IMR-90 (cell line): ENCODE results near the gene CCNK. TPM values are rescaled to one million over a fixed set of nuclear protein-coding genes. Genes with fewer than 3 reads are reported as not detected.

Experiments used
- ATAC-seq: fragments of 200-7000 bp; cut with Tn5 transposase; 2 replicates; pipeline ENCODE4 v1.9.1; 2020; ENCODE audit warnings: low read depth, mild to moderate bottlenecking, moderate library complexity
- BruUV-seq: library from RNA; stranded (reverse); fragments of 400-500 nt; replicated peaks from 2 replicates; lab custom pipeline; 2021; lab: Mats Ljungman, UMichigan
- CTCF ChIA-PET: fragments of 300-600 bp; formaldehyde crosslinking; extraction: SDS; loops from one replicate; lab custom pipeline; 2021; ENCODE audit warnings: antibody characterized with exemption; lab: Yijun Ruan, JAX
- POLR2A ChIA-PET: fragments of 300-600 bp; sonication (Branson Sonifier 250); formaldehyde crosslinking; loops from one replicate; lab custom pipeline; 2022; ENCODE audit warnings: antibody characterized with exemption; ENCODE audit not compliant: unreplicated experiment; lab: Charles Lee
- DNase-seq: peaks from one replicate; pipeline ENCODE4 v3.0.0; 2013
- H2AFZ ChIP-seq: replicated peaks from 2 replicates; pipeline ENCODE3; 2013; ENCODE audit warnings: low read length, mild to moderate bottlenecking; ENCODE audit not compliant: poor library complexity
- H2AK5ac ChIP-seq: 2 replicates; pipeline ENCODE4 v1.6.1; 2013; ENCODE audit warnings: low read depth, low read length, inconsistent platforms
- H2AK9ac ChIP-seq: replicated peaks from 2 replicates; pipeline ENCODE3; 2013; ENCODE audit warnings: mild to moderate bottlenecking, low read depth, low read length, moderate library complexity; ENCODE audit not compliant: poor library complexity
- H2BK120ac ChIP-seq: 2 replicates; pipeline ENCODE4 v1.6.1; 2013; ENCODE audit warnings: low read depth, low read length, inconsistent platforms
- H2BK15ac ChIP-seq: 3 replicates; pipeline ENCODE4 v1.6.1; 2013; ENCODE audit warnings: low read depth, low read length, inconsistent platforms
- H2BK20ac ChIP-seq: 2 replicates; pipeline ENCODE4 v1.6.1; 2013; ENCODE audit warnings: low read depth, mild to moderate bottlenecking, inconsistent platforms, low read length, moderate library complexity
- H2BK5ac ChIP-seq: 2 replicates; pipeline ENCODE4 v1.6.1; 2013; ENCODE audit warnings: mild to moderate bottlenecking, low read depth, low read length, inconsistent platforms; ENCODE audit not compliant: poor library complexity, severe bottlenecking
- H3K14ac ChIP-seq: replicated peaks from 2 replicates; pipeline ENCODE4 v1.6.1; 2013; ENCODE audit warnings: low read depth, low read length, inconsistent platforms
- H3K18ac ChIP-seq: 2 replicates; pipeline ENCODE4 v1.6.1; 2013; ENCODE audit warnings: low read depth, low read length, control low read depth
- H3K23ac ChIP-seq: 2 replicates; pipeline ENCODE4 v1.6.1; 2013; ENCODE audit warnings: low read depth, low read length, inconsistent platforms
- H3K27ac ChIP-seq: 2 replicates; pipeline ENCODE4 v1.5.1; 2013; ENCODE audit warnings: mild to moderate bottlenecking, control low read depth, low read length; ENCODE audit not compliant: insufficient read depth
- H3K27me3 ChIP-seq: 2 replicates; pipeline ENCODE4 v1.6.1; 2013; ENCODE audit warnings: low read length; ENCODE audit not compliant: control insufficient read depth, insufficient read depth
- H3K36me3 ChIP-seq: 2 replicates; pipeline ENCODE4 v1.6.1; 2013; ENCODE audit warnings: low read length, mixed read lengths; ENCODE audit not compliant: control insufficient read depth, insufficient read depth
- H3K4ac ChIP-seq: 2 replicates; pipeline ENCODE4 v1.6.1; 2013; ENCODE audit warnings: low read depth, low read length, inconsistent platforms
- H3K4me1 ChIP-seq: 2 replicates; pipeline ENCODE4 v1.6.1; 2013; ENCODE audit warnings: low read length, mixed read lengths; ENCODE audit not compliant: control insufficient read depth, insufficient read depth
- H3K4me2 ChIP-seq: 2 replicates; pipeline ENCODE4 v1.6.1; 2013; ENCODE audit warnings: low read depth, mild to moderate bottlenecking, control low read depth, low read length, moderate library complexity
- H3K4me3 ChIP-seq: 2 replicates; pipeline ENCODE4 v1.5.1; 2013; ENCODE audit warnings: low read depth, mild to moderate bottlenecking, control low read depth, low read length, moderate library complexity; ENCODE audit not compliant: insufficient read depth
- H3K56ac ChIP-seq: 2 replicates; pipeline ENCODE4 v1.6.1; 2013; ENCODE audit warnings: low read length, inconsistent platforms; ENCODE audit not compliant: insufficient read depth; ENCODE audit errors: extremely low read depth
- H3K79me1 ChIP-seq, 2 experiments: 2 replicates each; pipeline ENCODE4 v1.6.1; 2013; ENCODE audit warnings: low read length in 2 of 2, inconsistent platforms in 1 of 2, low read depth in 1 of 2
- H3K9ac ChIP-seq: 2 replicates; pipeline ENCODE4 v1.6.1; 2013; ENCODE audit warnings: low read depth, low read length, control low read depth
- H3K9me1 ChIP-seq: 2 replicates; pipeline ENCODE4 v1.6.1; 2013; ENCODE audit warnings: low read length, inconsistent platforms; ENCODE audit not compliant: insufficient read depth
- H3K9me3 ChIP-seq: 2 replicates; pipeline ENCODE4 v1.6.1; 2013; ENCODE audit warnings: low read length; ENCODE audit not compliant: control insufficient read depth, insufficient read depth
- H4K20me1 ChIP-seq: 2 replicates; pipeline ENCODE4 v1.6.1; 2013; ENCODE audit warnings: low read length, inconsistent platforms; ENCODE audit not compliant: insufficient read depth
- H4K5ac ChIP-seq: 2 replicates; pipeline ENCODE4 v1.6.1; 2013; ENCODE audit warnings: mild to moderate bottlenecking, low read depth, low read length, control low read depth
- H4K8ac ChIP-seq, 2 experiments: 2 replicates each; pipeline ENCODE4 v1.6.1; 2013; ENCODE audit warnings: low read depth in 2 of 2, low read length in 2 of 2, control low read depth in 1 of 2, inconsistent platforms in 1 of 2
- H4K91ac ChIP-seq: 2 replicates; pipeline ENCODE4 v1.6.1; 2013; ENCODE audit warnings: low read depth, low read length, inconsistent platforms; ENCODE audit not compliant: insufficient read depth
- BHLHE40 ChIP-seq: fragments of 150-350 bp; IDR thresholded peaks from 2 replicates; pipeline ENCODE4 v1.6.1; 2016; ENCODE audit warnings: mild to moderate bottlenecking, low read depth, low read length
- FOS ChIP-seq: fragments of 150-350 bp; IDR thresholded peaks from 2 replicates; pipeline ENCODE4 v1.6.1; 2016; ENCODE audit warnings: low read depth, low read length
- MAZ ChIP-seq: IDR thresholded peaks from 2 replicates; pipeline ENCODE4 v1.6.1; 2012; ENCODE audit warnings: low read depth, mild to moderate bottlenecking, low read length, improper control_type of control experiment, moderate library complexity, borderline replicate concordance
- MXI1 ChIP-seq: IDR thresholded peaks from 2 replicates; pipeline ENCODE4 v1.6.1; 2012; ENCODE audit warnings: low read depth, mild to moderate bottlenecking, low read length, moderate library complexity, borderline replicate concordance
- NFE2L2 ChIP-seq: fragments of 150-350 bp; IDR thresholded peaks from 2 replicates; pipeline ENCODE4 v1.6.1; 2016; ENCODE audit warnings: low read depth, mild to moderate bottlenecking, low read length
- POLR2A ChIP-seq: IDR thresholded peaks from 2 replicates; pipeline ENCODE4 v1.6.1; 2012; ENCODE audit warnings: mild to moderate bottlenecking, low read depth, low read length
- RAD21 ChIP-seq: IDR thresholded peaks from 2 replicates; pipeline ENCODE4 v1.6.1; 2012; ENCODE audit warnings: low read length, improper control_type of control experiment
- RCOR1 ChIP-seq: IDR thresholded peaks from 2 replicates; pipeline ENCODE4 v1.6.1; 2012; ENCODE audit warnings: mild to moderate bottlenecking, low read length, improper control_type of control experiment; ENCODE audit not compliant: insufficient replicate concordance
- RFX5 ChIP-seq: IDR thresholded peaks from 2 replicates; pipeline ENCODE4 v1.8.0; 2012; ENCODE audit warnings: low read depth, mild to moderate bottlenecking, low read length, moderate library complexity
- SMC3 ChIP-seq: fragments of 150-350 bp; IDR thresholded peaks from 2 replicates; pipeline ENCODE4 v1.6.1; 2016; ENCODE audit warnings: low read depth, mild to moderate bottlenecking, antibody characterized with exemption, low read length, moderate library complexity
- WGBS, 2 experiments: methylation state at CpG; one replicate each; pipeline versions ENCODE4 v1.1.5 to v1.1.7; 2013; ENCODE audit warnings: missing lambda C conversion rate in 2 of 2; ENCODE audit not compliant: insufficient read length in 1 of 2; ENCODE audit errors: extremely low coverage in 2 of 2; 5-methylcytosine and 5-hydroxymethylcytosine counted together
- dilution Hi-C: fragments of 300-500 bp; cut with HindIII; formaldehyde crosslinking; loops from one replicate; pipeline ENCODE4 v1.14.3; 2018; ENCODE audit warnings: low sequenced_read_pairs; ENCODE audit not compliant: unreplicated experiment
- in situ Hi-C: fragments of 300-500 bp; cut with MboI; formaldehyde crosslinking; loops from 3 replicates; pipeline ENCODE4 v1.14.3; 2019; ENCODE audit warnings: low sequenced_read_pairs, inconsistent platforms, mixed read lengths
- intact Hi-C: fragments of 100-400 bp; cut with micrococcal nuclease; formaldehyde crosslinking; loops from 2 replicates; pipeline ENCODE4 v1.10.0; 2022
- polyA plus RNA-seq, 3 experiments: library from polyadenylated mRNA; depleted of rRNA; stranded (reverse); fragments of >200 nt; gene quantifications; 2 replicates each; pipeline ENCODE4 v1.2.3, GENCODE V29; 2012; ENCODE audit warnings: low replicate concordance in 1 of 3
- total RNA-seq: library from RNA; depleted of rRNA; stranded (reverse); fragments of >200 nt; gene quantifications from 2 replicates; pipeline ENCODE4 v1.2.3, GENCODE V29; 2012
- TF ChIP-seq, protein P1 (sequence below): fragments of 150-350 bp; IDR thresholded peaks from 2 replicates; pipeline ENCODE4 v1.6.1; 2017; ENCODE audit warnings: mild to moderate bottlenecking, antibody characterized with exemption, low read length, low read depth

Gene CCNK
- total and polyA plus RNA-seq, 2 of the 4 experiments (the other 2 are of a cell fraction): 18.8 to 38.3 TPM

GRCh38 chr14:99506276-99506675 lies 25.1 kb downstream of the CCNK start:
- H3K23ac ChIP-seq: no peak overlapping the region
- H2AK9ac ChIP-seq: no peak overlapping the region
- H2AK5ac ChIP-seq: no peak overlapping the region
- ATAC-seq (no peak), DNase-seq (no peak)
- no peak overlapping the region for H4K91ac ChIP-seq
- H3K4ac ChIP-seq: no peak overlapping the region
- H4K5ac ChIP-seq: no peak overlapping the region
- H3K4me1 ChIP-seq: peaks cover 2% of the 10 kb centered on the region; the same call in 1 of the 2 replicates
- no peak overlapping the region for H2BK15ac ChIP-seq
- peaks cover 24% of the 10 kb centered on the region for H4K20me1 ChIP-seq
- no peak overlapping the region for H2AFZ ChIP-seq
- H3K36me3 ChIP-seq: peaks cover 72% of the 10 kb centered on the region
- no peak overlapping the region for H2BK20ac ChIP-seq
- H3K79me1 ChIP-seq: peaks cover 10 to 37% of the 10 kb centered on the region in 2 experiments; a peak in 2 of 4 replicates
- no peaks in the 10 kb centered on the region for H3K27me3 ChIP-seq
- BruUV-seq: no TSS peak
- 30% methylated on average over 4 of the region's 6 CpGs; no CpG with 5 or more reads in 1 of the 2 experiments for WGBS, 2 experiments
- intact Hi-C loops: no loop called here
- H3K9ac ChIP-seq: no peak overlapping the region
- TF ChIP-seq NFE2L2: no peak
- no peak for TF ChIP-seq POLR2A
- TF ChIP-seq, protein P1, sequence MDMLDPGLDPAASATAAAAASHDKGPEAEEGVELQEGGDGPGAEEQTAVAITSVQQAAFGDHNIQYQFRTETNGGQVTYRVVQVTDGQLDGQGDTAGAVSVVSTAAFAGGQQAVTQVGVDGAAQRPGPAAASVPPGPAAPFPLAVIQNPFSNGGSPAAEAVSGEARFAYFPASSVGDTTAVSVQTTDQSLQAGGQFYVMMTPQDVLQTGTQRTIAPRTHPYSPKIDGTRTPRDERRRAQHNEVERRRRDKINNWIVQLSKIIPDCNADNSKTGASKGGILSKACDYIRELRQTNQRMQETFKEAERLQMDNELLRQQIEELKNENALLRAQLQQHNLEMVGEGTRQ: no peak
- TF ChIP-seq RFX5: no peak
- no peak for TF ChIP-seq RCOR1
- TF ChIP-seq BHLHE40: no peak
- no peak for TF ChIP-seq MXI1
- no peak for TF ChIP-seq MAZ
- no peak for TF ChIP-seq SMC3
- no peak for TF ChIP-seq FOS
- TF ChIP-seq RAD21: no peak
- CTCF ChIA-PET: no interaction called here
- H3K4me2 ChIP-seq: no peak overlapping the region
- peaks cover 4% of the 10 kb centered on the region; the same call in 1 of the 2 replicates for H3K9me1 ChIP-seq
- no peak overlapping the region for H4K8ac ChIP-seq
- H2BK5ac ChIP-seq: no peak overlapping the region
- no peak overlapping the region for H3K56ac ChIP-seq
- H3K14ac ChIP-seq: no peak overlapping the region
- no peak overlapping the region for H2BK120ac ChIP-seq
- no peak overlapping the region for H3K27ac ChIP-seq
- H3K9me3 ChIP-seq: no peaks in the 10 kb centered on the region
- H3K18ac ChIP-seq: no peak overlapping the region
- dilution Hi-C loops: no loop called here
- no peak overlapping the region for H3K4me3 ChIP-seq
- POLR2A ChIA-PET: no interaction called here
- in situ Hi-C loops: no loop called here
